Measurements from ENCODE around the gene MACROD2. TPM values are rescaled to one million over a fixed set of nuclear protein-coding genes. Genes with fewer than 3 reads are reported as not detected.

The MACROD2 gene
- total and polyA plus RNA-seq, 2 of the 4 experiments (the other 2 are of a cell fraction), result not detected

- no peak overlapping the region for H3K4me3 ChIP-seq (ENCODE audit: insufficient read depth, low read depth, low read length)
- in situ Hi-C loops (cut with MboI; ENCODE audit: low sequenced_read_pairs) (no loop called here), intact Hi-C loops (cut with micrococcal nuclease) (no loop called here), dilution Hi-C loops (cut with HindIII; ENCODE audit: low sequenced_read_pairs, unreplicated experiment) (no loop called here)
- ATAC-seq (ENCODE audit: low read depth) (no peak), DNase-seq (no peak)
- H3K18ac ChIP-seq (ENCODE audit: low read depth, low read length), result no peak overlapping the region
- no peaks in the 10 kb centered on the region for H3K79me1 ChIP-seq (ENCODE audit: low read depth in 1 of 2, low read length in 2 of 2)
- no peak overlapping the region for H2BK120ac ChIP-seq (ENCODE audit: low read depth, low read length)
- no peak overlapping the region for H3K9ac ChIP-seq (ENCODE audit: low read depth, low read length)
- H2AK5ac ChIP-seq (ENCODE audit: low read depth, low read length), result no peak overlapping the region
- H4K91ac ChIP-seq (ENCODE audit: insufficient read depth, low read depth, low read length), result no peak overlapping the region
- WGBS, 2 experiments (ENCODE audit: extremely low coverage in 2 of 2, insufficient read length in 1 of 2), result no CpG with 5 or more reads among the region's 4 CpGs
- no peak overlapping the region for H2BK5ac ChIP-seq (ENCODE audit: low read depth, low read length, poor library complexity, severe bottlenecking)
- H3K4me1 ChIP-seq (ENCODE audit: control insufficient read depth, insufficient read depth, low read length), result no peaks in the 10 kb centered on the region; the same call in 1 of the 2 replicates
- H2BK20ac ChIP-seq (ENCODE audit: low read depth, low read length), result no peak overlapping the region
- no peak overlapping the region for H4K5ac ChIP-seq (ENCODE audit: low read depth, low read length)
- no peak for TF ChIP-seq USF2 (IDR thresholded peaks at IDR 0.05; ENCODE audit: low read depth, low read length)
- TF ChIP-seq FOS (IDR thresholded peaks at IDR 0.05; ENCODE audit: low read depth, low read length), result no peak
- no peak for TF ChIP-seq MAZ (IDR thresholded peaks at IDR 0.05; ENCODE audit: borderline replicate concordance, low read depth, low read length)
- no peak for TF ChIP-seq NFE2L2 (IDR thresholded peaks at IDR 0.05; ENCODE audit: low read depth, low read length)
- TF ChIP-seq MXI1 (IDR thresholded peaks at IDR 0.05; ENCODE audit: borderline replicate concordance, low read depth, low read length), result no peak
- TF ChIP-seq RAD21 (IDR thresholded peaks at IDR 0.05; ENCODE audit: low read length), result no peak
- peaks cover 5% of the 10 kb centered on the region; the same call in 1 of the 2 replicates for H3K9me3 ChIP-seq (ENCODE audit: control insufficient read depth, insufficient read depth, low read length)
- POLR2A ChIA-PET (ENCODE audit: unreplicated experiment), result no interaction called here
- H3K4ac ChIP-seq (ENCODE audit: low read depth, low read length), result no peak overlapping the region
- BruUV-seq (replicated peaks), result no TSS peak
- CTCF ChIA-PET, result no interaction called here
- no peaks in the 10 kb centered on the region; the same call in 1 of the 2 replicates for H3K27me3 ChIP-seq (ENCODE audit: control insufficient read depth, insufficient read depth, low read length)
- no peak overlapping the region for H2AFZ ChIP-seq (replicated peaks; ENCODE audit: low read length, poor library complexity)
- H4K8ac ChIP-seq (ENCODE audit: low read depth in 2 of 2, low read length in 2 of 2), result no peak overlapping the region
- no peak overlapping the region for H3K27ac ChIP-seq (ENCODE audit: insufficient read depth, low read length)
- no peak overlapping the region for H3K56ac ChIP-seq (ENCODE audit: extremely low read depth, insufficient read depth, low read length)
- no peak overlapping the region for H3K14ac ChIP-seq (replicated peaks; ENCODE audit: low read depth, low read length)
- no peak overlapping the region for H2BK15ac ChIP-seq (ENCODE audit: low read depth, low read length)
- H3K4me2 ChIP-seq (ENCODE audit: low read depth, low read length), result no peak overlapping the region
- H2AK9ac ChIP-seq (replicated peaks; ENCODE audit: low read depth, low read length, poor library complexity), result no peak overlapping the region
- H4K20me1 ChIP-seq (ENCODE audit: insufficient read depth, low read length), result no peaks in the 10 kb centered on the region
- no peaks in the 10 kb centered on the region for H3K9me1 ChIP-seq (ENCODE audit: insufficient read depth, low read length)
- H3K36me3 ChIP-seq (ENCODE audit: control insufficient read depth, insufficient read depth, low read length), result no peaks in the 10 kb centered on the region
- no peak overlapping the region for H3K23ac ChIP-seq (ENCODE audit: low read depth, low read length)
Observed at GRCh38 chr20:15609921-15610320, 1614.6 kb downstream of the MACROD2 start.

Data from IMR-90 (cell line).